Cardiac muscle cell (in vitro differentiated cells and primary cell): ENCODE results near the gene XXYLT1. TPM values are rescaled to one million over a fixed set of nuclear protein-coding genes. Genes with fewer than 3 reads are reported as not detected.

Source experiments
- DNase-seq, 2 donors: peaks; one replicate each; pipeline versions ENCODE4 v3.0.0 to v3.0.0-alpha.2; 2010 to 2017; ENCODE audit warnings: low read depth in 1 of 2, low spot score in 1 of 2
- H3K27ac ChIP-seq: fragments of 200-600 bp; sonication (generic); 2 replicates; pipeline ENCODE4 v1.5.1; 2016
- H3K27me3 ChIP-seq: fragments of 200-600 bp; sonication (generic); 2 replicates; pipeline ENCODE4 v1.6.0; 2016; ENCODE audit warnings: control low read depth
- H3K36me3 ChIP-seq: fragments of 200-600 bp; sonication (generic); 2 replicates; pipeline ENCODE4 v1.5.1; 2016; ENCODE audit warnings: control low read depth
- H3K4me1 ChIP-seq: fragments of 200-600 bp; sonication (generic); 2 replicates; pipeline ENCODE4 v1.8.1; 2017; ENCODE audit warnings: low read depth, mild to moderate bottlenecking, mixed run types
- H3K4me3 ChIP-seq: fragments of 200-600 bp; sonication (generic); 2 replicates; pipeline ENCODE4 v1.5.1; 2016; ENCODE audit warnings: mild to moderate bottlenecking
- H3K9me3 ChIP-seq: fragments of 200-600 bp; sonication (generic); 2 replicates; pipeline ENCODE4 v1.5.1; 2017; ENCODE audit warnings: low read depth, mild to moderate bottlenecking, control low read depth
- CTCF ChIP-seq: IDR thresholded peaks from 2 replicates; pipeline ENCODE4 v1.5.1; 2012; ENCODE audit warnings: low read depth, mild to moderate bottlenecking, low read length
- polyA plus RNA-seq: library from polyadenylated mRNA; unstranded; fragments of >200 nt; fragmentation: Nextera tagmentation; extraction: Ambion mirVana; gene quantifications from 2 replicates; pipeline ENCODE4 v1.2.1, GENCODE V29; 2016
- total RNA-seq: library from RNA; depleted of rRNA; stranded (reverse); fragments of >200 nt; gene quantifications from 2 replicates; pipeline ENCODE4 v1.2.3, GENCODE V29; 2016

Gene XXYLT1
- total and polyA plus RNA-seq, 2 experiments from 2014 or later = 52.5 to 62.2 TPM

- H3K4me1 ChIP-seq = peaks cover 4% of the 10 kb centered on the region
- no peak overlapping the region for H3K4me3 ChIP-seq
- no peak for DNase-seq
- no peak overlapping the region for H3K27ac ChIP-seq
- H3K9me3 ChIP-seq = no peaks in the 10 kb centered on the region
- no peak for TF ChIP-seq CTCF
- no peaks in the 10 kb centered on the region for H3K36me3 ChIP-seq
- no peaks in the 10 kb centered on the region for H3K27me3 ChIP-seq
Measured at GRCh38 chr3:195164573-195165264, 106.2 kb downstream of the XXYLT1 start.

- H3K4me1 ChIP-seq = peaks cover 8% of the 10 kb centered on the region
- no peaks in the 10 kb centered on the region for H3K36me3 ChIP-seq
- TF ChIP-seq CTCF = no peak
- no peak for DNase-seq
- no peaks in the 10 kb centered on the region for H3K9me3 ChIP-seq
- no peak overlapping the region for H3K4me3 ChIP-seq
- H3K27me3 ChIP-seq = no peaks in the 10 kb centered on the region
- H3K27ac ChIP-seq = no peak overlapping the region
Measured at GRCh38 chr3:195163719-195164572, 107.0 kb downstream of the XXYLT1 start.

- H3K27me3 ChIP-seq = no peaks in the 10 kb centered on the region
- H3K27ac ChIP-seq = no peak overlapping the region
- H3K9me3 ChIP-seq = no peaks in the 10 kb centered on the region
- TF ChIP-seq CTCF = no peak
- H3K4me3 ChIP-seq = no peak overlapping the region
- H3K36me3 ChIP-seq = no peaks in the 10 kb centered on the region
- H3K4me1 ChIP-seq = peaks cover 8% of the 10 kb centered on the region
- DNase-seq = no peak
Measured at GRCh38 chr3:195162816-195163215, 108.1 kb downstream of the XXYLT1 start.

- Histone ChIP-seq H3K27ac (peak overlapping the region; percentile 56), H3K9me3 (no peaks in the 10 kb centered on the region)
- no peak for TF ChIP-seq CTCF
Measured at GRCh38 chr3:195162033-195162669, 108.8 kb downstream of the XXYLT1 start.

GRCh38 chr3:195160908-195161434, 110.0 kb downstream of the XXYLT1 start:
- H3K36me3 ChIP-seq = no peaks in the 10 kb centered on the region
- H3K27ac ChIP-seq = no peak overlapping the region
- peaks cover 8% of the 10 kb centered on the region for H3K4me1 ChIP-seq
- no peak for TF ChIP-seq CTCF
- H3K9me3 ChIP-seq = no peaks in the 10 kb centered on the region
- no peak for DNase-seq
- H3K27me3 ChIP-seq = no peaks in the 10 kb centered on the region
- H3K4me3 ChIP-seq = no peak overlapping the region

More at GRCh38 chr3:195162033-195162669, 108.8 kb downstream of the XXYLT1 start:
- Histone ChIP-seq H3K36me3 (no peaks in the 10 kb centered on the region), H3K4me1 (peaks cover 8% of the 10 kb centered on the region), H3K27me3 (no peaks in the 10 kb centered on the region), H3K4me3 (no peak overlapping the region)
- DNase-seq = no peak
